Ascending aorta (tissue), 2 donors: Measurements from ENCODE around the gene IRAK4. TPM values are rescaled to one million over a fixed set of nuclear protein-coding genes. Genes with fewer than 3 reads are reported as not detected.
A peak's percentile ranks its signal among the peaks of the same experiment; 100 is the strongest.

ENCODE experiments used
- DNase-seq, 2 donors: peaks; one replicate each; pipeline ENCODE4 v3.0.0-alpha.2; 2019; ENCODE audit warnings: low spot score in 2 of 2
- H3K27ac ChIP-seq, 2 donors: fragments of 200-600 bp; sonication (generic); one replicate each; pipeline ENCODE4 v1.5.1; 2016 to 2017; ENCODE audit warnings: mild to moderate bottlenecking in 1 of 2
- H3K27me3 ChIP-seq: fragments of 200-600 bp; sonication (generic); one replicate; pipeline ENCODE4 v1.5.1; 2017
- H3K36me3 ChIP-seq, 2 donors: fragments of 200-600 bp; sonication (generic); one replicate each; pipeline ENCODE4 v1.5.1; 2016
- H3K4me1 ChIP-seq, 2 donors: fragments of 200-600 bp; sonication (generic); one replicate each; pipeline ENCODE4 v1.5.1; 2016 to 2017; ENCODE audit warnings: mild to moderate bottlenecking in 1 of 2
- H3K4me3 ChIP-seq, 2 donors: fragments of 200-600 bp; sonication (generic); one replicate each; pipeline ENCODE4 v1.5.1; 2016 to 2017; ENCODE audit warnings: mild to moderate bottlenecking in 1 of 2
- H3K9me3 ChIP-seq, 2 donors: fragments of 200-600 bp; sonication (generic); one replicate each; pipeline ENCODE4 v1.5.1; 2016
- intact Hi-C: fragments of 100-400 bp; cut with DNase I; formaldehyde crosslinking; loops from one replicate; pipeline ENCODE4 v1.15.1; 2023
- total RNA-seq: library from RNA; depleted of rRNA; stranded (reverse); fragments of >200 nt; gene quantifications from one replicate; pipeline ENCODE4 v1.1.0, GENCODE V29; 2016
- TF ChIP-seq, protein P1 (sequence below), 3 experiments: fragments of 200-600 bp in 2 of 3; fragments of 450-650 bp in 1 of 3; sonication (generic) in 2 of 3; IDR thresholded peaks; one replicate each; pipeline ENCODE4 v1.5.1; 2016 to 2019; ENCODE audit warnings: antibody characterized with exemption in 3 of 3, mild to moderate bottlenecking in 1 of 3, moderate library complexity in 1 of 3

IRAK4 gene
- total RNA-seq, 1 donor from 2014 or later: 7.3 TPM

DNA sequence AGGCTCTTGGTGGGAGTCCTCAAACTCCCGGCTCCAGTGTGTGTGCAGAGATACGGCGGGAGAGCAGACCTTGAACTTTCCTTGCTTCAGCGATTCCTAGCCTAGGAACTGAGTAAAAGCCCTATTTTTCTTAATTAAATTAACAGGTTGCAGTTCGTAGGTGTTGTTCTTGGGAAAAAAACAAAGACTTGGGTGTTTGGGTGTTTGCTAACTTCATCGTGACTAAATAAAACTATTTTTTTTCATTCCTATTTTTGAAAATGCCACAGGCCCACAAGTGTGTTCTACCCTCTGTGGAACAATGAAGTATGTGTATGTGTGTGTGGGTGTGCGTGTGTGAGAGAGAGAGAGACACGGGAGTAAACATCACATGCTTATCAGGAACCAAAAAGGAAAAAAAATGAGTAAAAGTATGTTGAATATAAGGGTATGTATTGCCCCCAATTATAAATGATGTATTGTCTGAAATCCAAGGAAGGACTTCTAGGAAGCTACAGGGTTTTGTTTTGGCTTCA, 77.8 kb downstream of the IRAK4 start:
- no peak for DNase-seq
- H3K4me3 ChIP-seq: peak overlapping the region; percentile 88 to 89
- H3K27ac ChIP-seq: peak overlapping the region; percentile 97
- no peaks in the 10 kb centered on the region for H3K27me3 ChIP-seq
- H3K36me3 ChIP-seq: no peaks in the 10 kb centered on the region
- H3K9me3 ChIP-seq: no peaks in the 10 kb centered on the region
- intact Hi-C loops: loop anchor here (1.0 to 10.0 kb wide), 3 partner anchors 30 to 1602 kb away; partner anchors contain the start of genes IRAK4, PUS7L, TWF1 and YAF2
- H3K4me1 ChIP-seq: peaks cover 0 to 12% of the 10 kb centered on the region in 2 donors
- TF ChIP-seq, protein P1, sequence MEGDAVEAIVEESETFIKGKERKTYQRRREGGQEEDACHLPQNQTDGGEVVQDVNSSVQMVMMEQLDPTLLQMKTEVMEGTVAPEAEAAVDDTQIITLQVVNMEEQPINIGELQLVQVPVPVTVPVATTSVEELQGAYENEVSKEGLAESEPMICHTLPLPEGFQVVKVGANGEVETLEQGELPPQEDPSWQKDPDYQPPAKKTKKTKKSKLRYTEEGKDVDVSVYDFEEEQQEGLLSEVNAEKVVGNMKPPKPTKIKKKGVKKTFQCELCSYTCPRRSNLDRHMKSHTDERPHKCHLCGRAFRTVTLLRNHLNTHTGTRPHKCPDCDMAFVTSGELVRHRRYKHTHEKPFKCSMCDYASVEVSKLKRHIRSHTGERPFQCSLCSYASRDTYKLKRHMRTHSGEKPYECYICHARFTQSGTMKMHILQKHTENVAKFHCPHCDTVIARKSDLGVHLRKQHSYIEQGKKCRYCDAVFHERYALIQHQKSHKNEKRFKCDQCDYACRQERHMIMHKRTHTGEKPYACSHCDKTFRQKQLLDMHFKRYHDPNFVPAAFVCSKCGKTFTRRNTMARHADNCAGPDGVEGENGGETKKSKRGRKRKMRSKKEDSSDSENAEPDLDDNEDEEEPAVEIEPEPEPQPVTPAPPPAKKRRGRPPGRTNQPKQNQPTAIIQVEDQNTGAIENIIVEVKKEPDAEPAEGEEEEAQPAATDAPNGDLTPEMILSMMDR (IDR thresholded peaks at IDR 0.05): no peak

Other genes starting within 250 kb of the IRAK4 start
- not detected for gene ADAMTS20, start 206.7 kb upstream of the IRAK4 start, total RNA-seq
- gene PUS7L, start 161 bp upstream of the IRAK4 start, total RNA-seq: 2.4 TPM
- 67.2 TPM for gene TWF1, start 47.4 kb downstream of the IRAK4 start, total RNA-seq
- gene TMEM117, start 77.1 kb downstream of the IRAK4 start, total RNA-seq: 0.43 TPM